HG02840 (cell line): ENCODE measurements around the gene QPRT.
"Not testable (repeated sequence)": the region's sequence is repeated elsewhere in the genome, so short reads cannot be mapped to it uniquely, and the experiment has no call there.

ENCODE experiments used
- ATAC-seq: cut with Tn5 transposase; IDR thresholded peaks from one replicate; pipeline ENCODE4 v1.9.1; 2021; ENCODE audit warnings: mild to moderate bottlenecking, moderate library complexity, moderate number of reproducible peaks; ENCODE audit not compliant: unreplicated experiment, low FRiP score

The QPRT gene

GRCh38 chr16:29689490-29690351 is 10.7 kb downstream of the QPRT start:
- not testable (repeated sequence) for ATAC-seq

GRCh38 chr16:29692606-29693005 is 13.6 kb downstream of the QPRT start:
- not testable (repeated sequence) for ATAC-seq

GRCh38 chr16:29694384-29695195 is 15.6 kb downstream of the QPRT start:
- no peak for ATAC-seq

DNA sequence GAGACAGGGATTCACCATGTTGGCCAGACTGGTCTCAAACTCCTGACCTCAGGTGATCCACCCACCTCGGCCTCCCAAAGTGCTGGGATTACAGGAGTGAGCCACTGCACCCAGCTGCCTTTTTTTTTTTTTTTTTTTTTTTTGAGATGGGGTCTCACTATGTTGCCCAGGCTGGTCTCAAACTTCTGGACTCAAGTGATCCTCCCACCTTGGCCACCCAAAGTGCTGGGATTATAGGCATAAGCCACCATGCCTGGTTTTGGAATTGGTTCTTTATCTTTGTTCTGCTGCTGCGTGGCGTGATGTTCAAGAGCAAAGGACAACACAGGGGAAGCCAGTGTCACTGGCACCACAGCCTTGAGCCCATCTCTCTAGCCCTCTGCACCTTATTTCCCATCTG is 16.7 kb downstream of the QPRT start:
- not testable (repeated sequence) for ATAC-seq

DNA sequence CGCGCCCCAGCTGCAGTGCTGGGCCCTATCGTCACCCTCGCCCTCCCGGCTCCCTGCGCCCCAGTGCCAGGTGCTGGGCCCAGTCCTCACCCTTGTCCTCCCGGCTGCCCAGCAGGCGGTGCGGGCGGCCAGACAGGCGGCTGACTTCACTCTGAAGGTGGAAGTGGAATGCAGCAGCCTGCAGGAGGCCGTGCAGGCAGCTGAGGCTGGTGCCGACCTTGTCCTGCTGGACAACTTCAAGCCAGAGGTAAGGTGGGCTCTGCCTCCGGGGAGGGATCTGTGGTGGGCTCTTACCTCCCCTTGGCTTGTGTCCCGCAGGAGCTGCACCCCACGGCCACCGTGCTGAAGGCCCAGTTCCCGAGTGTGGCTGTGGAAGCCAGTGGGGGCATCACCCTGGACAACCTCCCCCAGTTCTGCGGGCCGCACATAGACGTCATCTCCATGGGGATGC is 17.9 kb downstream of the QPRT start:
- no peak for ATAC-seq

GRCh38 chr16:29697391-29697790 is 18.4 kb downstream of the QPRT start:
- ATAC-seq, result no peak

GRCh38 chr16:29698042-29698441 is 19.1 kb downstream of the QPRT start:
- no peak for ATAC-seq

GRCh38 chr16:29698484-29699323 is 19.7 kb downstream of the QPRT start:
- no peak for ATAC-seq

DNA sequence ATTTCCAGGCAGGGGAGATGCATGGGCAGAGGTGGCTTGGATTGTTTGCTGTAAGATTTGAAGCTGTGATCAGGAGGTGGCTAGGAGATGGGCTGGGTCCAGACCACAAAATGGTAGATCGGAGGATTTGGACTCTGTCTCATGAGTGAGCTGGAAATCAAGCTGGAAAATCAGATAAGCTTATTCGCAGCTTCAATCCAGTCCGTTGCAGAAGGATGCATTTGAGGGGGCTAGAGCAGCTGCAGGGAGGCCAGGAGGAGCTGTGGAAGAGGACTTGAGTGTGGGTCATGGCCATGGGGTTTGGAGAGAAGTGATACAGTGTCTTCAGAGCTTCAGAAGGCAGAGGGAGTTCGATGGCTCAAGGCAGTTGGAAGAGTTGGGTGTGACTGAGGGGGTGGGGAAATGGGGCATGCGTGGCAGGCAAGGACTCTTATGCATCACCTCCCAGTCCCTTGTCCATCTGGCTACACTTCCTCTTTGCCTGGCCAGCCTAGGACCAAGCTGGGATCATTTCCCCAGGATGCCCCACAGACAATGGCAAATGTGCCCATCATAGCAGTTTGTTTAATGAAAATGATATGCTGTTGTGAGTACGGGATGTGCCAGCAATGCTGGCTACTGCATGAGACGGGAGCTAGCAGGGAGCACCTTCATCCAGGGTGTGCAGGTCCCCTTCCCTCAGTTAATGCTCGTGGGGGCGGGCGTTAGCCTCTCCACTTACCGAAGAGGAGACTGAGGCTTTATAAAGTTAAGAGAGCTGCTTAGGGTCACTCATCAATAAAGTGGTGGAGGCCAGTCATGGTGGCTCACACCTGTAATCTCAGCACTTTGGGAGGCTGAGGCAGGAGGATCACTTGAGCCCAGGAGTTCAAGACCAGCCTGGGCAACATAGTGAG is 20.6 kb downstream of the QPRT start:
- ATAC-seq, result no peak

GRCh38 chr16:29700253-29700987 is 21.4 kb downstream of the QPRT start:
- no peak for ATAC-seq

- ATAC-seq, result no peak
Measured at GRCh38 chr16:29701214-29701555, 22.2 kb downstream of the QPRT start.

DNA sequence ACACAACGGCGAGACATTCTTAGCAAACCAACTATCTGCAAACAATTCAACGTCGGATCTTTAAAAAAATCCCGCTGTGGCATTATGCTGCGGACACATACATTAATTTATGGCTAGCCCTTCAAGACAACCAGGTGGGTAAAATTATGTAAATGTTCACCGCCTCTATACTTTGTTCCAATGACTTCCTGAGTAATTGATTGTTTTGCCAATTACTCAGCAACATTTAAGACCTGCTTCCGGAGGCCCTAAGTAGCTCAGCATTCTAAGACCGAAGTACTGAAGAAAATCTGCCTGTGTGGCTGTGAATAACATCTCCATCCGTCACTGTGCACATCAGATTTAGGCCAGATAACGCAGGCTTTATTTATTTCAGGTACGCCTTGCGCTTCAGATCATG is 23.3 kb downstream of the QPRT start:
- ATAC-seq, result peak; percentile 55

DNA sequence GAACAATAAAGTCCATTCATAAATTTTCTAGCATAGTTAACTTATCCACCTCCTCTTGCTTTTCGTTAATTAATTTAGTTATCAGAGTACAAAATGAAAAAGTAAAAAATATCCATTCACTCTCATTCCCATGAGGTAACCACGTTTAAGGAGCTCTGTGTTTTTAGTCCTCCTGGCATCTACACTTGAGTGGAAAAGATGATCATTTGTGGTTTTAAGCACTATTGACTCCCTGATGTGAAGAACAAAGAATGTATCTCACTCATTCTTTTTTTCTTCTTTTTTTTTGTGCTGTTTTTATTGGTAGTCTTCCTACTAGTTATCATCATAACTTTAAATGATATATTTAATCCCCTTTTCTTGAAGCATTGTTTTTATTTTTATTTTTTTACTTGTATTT is 26.1 kb downstream of the QPRT start:
- no peak for ATAC-seq

- ATAC-seq, result not testable (repeated sequence)
Measured at GRCh38 chr16:29707160-29707559, 28.2 kb downstream of the QPRT start.

DNA sequence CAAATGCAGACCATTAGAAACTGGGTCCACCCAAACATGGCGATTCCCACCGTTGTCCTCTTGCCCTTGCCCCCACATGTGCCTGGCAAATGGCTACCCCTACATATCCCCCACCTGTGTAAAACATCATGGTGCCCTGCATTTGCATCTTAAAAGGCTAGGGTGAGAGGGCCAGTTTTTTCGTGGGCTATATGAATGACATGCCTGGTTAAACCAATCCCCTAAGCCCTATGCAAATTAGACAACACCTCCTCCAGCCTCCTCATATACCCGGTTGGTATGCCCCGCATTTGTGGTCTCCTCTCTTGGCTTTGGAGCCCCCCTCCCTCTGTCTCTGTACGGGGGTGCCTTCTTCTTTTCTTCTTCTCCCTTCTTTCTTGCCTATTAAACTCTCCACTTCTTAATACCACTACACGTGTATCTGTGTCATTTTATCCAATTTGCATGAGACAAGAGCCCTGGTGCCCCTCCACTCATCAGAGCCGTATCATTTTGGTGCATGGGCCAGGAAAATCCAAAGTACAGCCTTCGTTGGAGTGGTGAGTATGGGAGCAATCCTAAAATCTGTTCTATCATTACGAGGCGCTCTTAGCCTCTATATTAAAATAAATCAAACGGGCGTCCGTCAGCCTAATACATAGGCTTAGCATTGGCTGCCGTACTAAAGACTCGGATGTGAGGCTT is 30.1 kb downstream of the QPRT start:
- no peak for ATAC-seq

DNA sequence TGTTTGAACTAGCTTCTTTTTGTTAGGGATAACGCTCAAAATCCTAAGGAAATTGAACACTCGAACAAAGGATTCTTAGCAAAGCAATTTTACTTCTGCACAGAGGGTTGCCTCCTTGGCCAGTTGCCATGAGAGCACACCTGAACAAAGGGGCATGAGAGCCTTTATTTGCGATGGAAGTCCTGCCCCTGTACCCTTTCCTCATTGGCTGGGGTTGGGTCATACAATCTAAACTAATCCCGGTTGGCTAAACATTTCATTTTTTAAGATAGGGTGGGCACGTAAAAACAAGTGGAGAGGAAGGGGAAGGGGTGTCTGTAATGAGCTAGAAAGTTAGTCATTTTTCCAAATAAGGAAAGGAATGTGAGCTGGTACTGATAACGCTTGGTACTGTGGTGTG is 30.7 kb downstream of the QPRT start:
- ATAC-seq, result not testable (repeated sequence)

DNA sequence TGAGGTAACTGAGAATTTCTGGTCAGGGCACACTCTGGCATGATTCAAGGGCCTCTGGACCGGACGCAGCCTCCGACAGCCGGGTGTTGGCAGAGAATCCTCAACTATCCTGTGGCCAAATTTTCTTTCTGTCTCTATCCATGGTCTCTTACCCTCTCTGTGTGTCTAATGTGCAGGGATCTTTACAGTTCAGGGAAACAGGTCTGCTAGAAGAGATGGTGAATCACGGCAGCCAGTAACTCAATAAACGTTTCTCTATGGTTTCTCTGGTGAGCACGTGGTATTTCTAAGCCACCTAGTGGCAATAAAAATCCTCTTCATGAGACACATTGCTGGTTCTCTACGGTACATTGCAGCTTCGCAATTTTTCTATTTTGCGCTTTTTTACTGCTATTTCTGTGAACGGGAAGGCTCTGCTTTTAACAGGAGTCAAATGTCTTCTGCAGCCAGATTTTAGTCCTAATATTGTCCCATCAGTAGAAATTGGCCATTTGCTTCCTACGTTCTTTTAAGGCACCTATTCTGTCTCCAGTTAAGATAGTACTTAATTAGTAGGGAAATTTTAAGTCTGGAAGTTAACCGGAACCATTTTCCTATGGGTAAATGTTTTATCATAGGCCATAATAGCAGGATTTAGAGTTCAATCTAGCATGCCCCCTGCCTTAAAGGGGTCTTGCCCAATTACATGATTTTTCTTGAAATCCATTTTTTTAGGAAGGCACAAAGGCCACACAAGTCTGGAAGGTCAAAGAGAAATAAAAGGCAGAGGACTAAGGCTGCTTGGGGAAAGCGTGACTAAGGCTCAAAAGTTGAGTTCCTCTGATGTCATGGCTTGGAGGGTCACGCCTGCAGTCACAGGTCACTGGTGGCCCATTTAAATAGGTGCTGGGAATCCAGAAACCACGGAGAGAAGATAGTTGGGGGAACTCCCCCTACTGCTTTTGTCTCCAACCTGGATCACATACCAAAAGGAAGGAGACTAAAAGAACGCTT is 31.5 kb downstream of the QPRT start:
- no peak for ATAC-seq
